ENCODE data around the gene PPP1R18. TPM values are rescaled to one million over a fixed set of nuclear protein-coding genes. Genes with fewer than 3 reads are reported as not detected.
A peak's percentile ranks its signal among the peaks of the same experiment; 100 is the strongest.

Gene PPP1R18
- total RNA-seq, 2 experiments from 2014 or later: 65.2 to 106 TPM

DNA sequence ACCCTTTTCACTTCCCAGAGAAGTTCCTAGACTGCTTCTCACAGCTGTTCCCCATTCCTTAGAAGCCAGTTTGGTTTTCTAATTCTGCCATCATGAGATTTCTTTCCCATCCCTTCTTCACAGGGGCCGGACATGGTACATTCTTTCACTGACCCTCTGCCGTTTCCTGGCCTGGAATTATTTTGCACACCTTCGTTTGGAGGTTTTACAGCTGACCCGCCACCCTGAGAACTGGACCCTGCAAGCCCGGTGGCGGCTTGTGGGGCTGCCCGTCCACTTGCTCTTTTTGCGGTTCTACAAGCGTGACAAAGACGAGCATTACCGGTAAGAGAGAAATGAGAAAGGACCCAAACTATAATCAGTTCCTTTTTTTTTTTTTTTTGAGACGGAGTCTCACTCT, 35.3 kb downstream of the PPP1R18 start:
- H3K9me3 ChIP-seq (ENCODE audit: low read length): no peaks in the 10 kb centered on the region
- CTCF ChIA-PET (ENCODE audit: unreplicated experiment): no interaction called here
- TF ChIP-seq EZH2phosphoT487 (IDR thresholded peaks at IDR 0.05; ENCODE audit: borderline replicate concordance, low read depth, low read length): no peak
- TF ChIP-seq, protein P1, sequence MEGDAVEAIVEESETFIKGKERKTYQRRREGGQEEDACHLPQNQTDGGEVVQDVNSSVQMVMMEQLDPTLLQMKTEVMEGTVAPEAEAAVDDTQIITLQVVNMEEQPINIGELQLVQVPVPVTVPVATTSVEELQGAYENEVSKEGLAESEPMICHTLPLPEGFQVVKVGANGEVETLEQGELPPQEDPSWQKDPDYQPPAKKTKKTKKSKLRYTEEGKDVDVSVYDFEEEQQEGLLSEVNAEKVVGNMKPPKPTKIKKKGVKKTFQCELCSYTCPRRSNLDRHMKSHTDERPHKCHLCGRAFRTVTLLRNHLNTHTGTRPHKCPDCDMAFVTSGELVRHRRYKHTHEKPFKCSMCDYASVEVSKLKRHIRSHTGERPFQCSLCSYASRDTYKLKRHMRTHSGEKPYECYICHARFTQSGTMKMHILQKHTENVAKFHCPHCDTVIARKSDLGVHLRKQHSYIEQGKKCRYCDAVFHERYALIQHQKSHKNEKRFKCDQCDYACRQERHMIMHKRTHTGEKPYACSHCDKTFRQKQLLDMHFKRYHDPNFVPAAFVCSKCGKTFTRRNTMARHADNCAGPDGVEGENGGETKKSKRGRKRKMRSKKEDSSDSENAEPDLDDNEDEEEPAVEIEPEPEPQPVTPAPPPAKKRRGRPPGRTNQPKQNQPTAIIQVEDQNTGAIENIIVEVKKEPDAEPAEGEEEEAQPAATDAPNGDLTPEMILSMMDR (conservative IDR thresholded peaks at IDR 0.05; ENCODE audit: low read length): no peak
- no peaks in the 10 kb centered on the region; the same call in 1 of the 2 replicates for H4K20me1 ChIP-seq (ENCODE audit: insufficient read depth, low read length)
- no peak overlapping the region for H3K4me2 ChIP-seq (ENCODE audit: low read length)
- H3K4me3 ChIP-seq (ENCODE audit: low read depth, low read length, poor library complexity, severe bottlenecking): no peak overlapping the region
- H3K9me2 ChIP-seq (ENCODE audit: insufficient read depth, low read length): no peaks in the 10 kb centered on the region
- no peak for DNase-seq (ENCODE audit: low spot score)
- no peak overlapping the region for H3K27ac ChIP-seq (ENCODE audit: low read depth, low read length, poor library complexity, severe bottlenecking)
- intact Hi-C loops (cut with micrococcal nuclease; ENCODE audit: unreplicated experiment): no loop called here
- H3K79me2 ChIP-seq (ENCODE audit: insufficient read depth, low read depth, low read length): peaks cover 27% of the 10 kb centered on the region; the same call in 1 of the 2 replicates
- no peak overlapping the region for H2AFZ ChIP-seq (ENCODE audit: low read length)
- H3K4me1 ChIP-seq (ENCODE audit: insufficient read depth, low read length, poor library complexity, severe bottlenecking): peaks cover 12% of the 10 kb centered on the region
- POLR2A ChIA-PET: interaction anchor here (1.0 kb wide), 1 partner anchor 34 kb away, joined by 4 read pairs; the partner anchor contains the start of genes MRPS18B and PPP1R10
- peaks cover 68% of the 10 kb centered on the region for H3K36me3 ChIP-seq (ENCODE audit: insufficient read depth, low read length)
- BruUV-seq (replicated peaks): no TSS peak

DNA sequence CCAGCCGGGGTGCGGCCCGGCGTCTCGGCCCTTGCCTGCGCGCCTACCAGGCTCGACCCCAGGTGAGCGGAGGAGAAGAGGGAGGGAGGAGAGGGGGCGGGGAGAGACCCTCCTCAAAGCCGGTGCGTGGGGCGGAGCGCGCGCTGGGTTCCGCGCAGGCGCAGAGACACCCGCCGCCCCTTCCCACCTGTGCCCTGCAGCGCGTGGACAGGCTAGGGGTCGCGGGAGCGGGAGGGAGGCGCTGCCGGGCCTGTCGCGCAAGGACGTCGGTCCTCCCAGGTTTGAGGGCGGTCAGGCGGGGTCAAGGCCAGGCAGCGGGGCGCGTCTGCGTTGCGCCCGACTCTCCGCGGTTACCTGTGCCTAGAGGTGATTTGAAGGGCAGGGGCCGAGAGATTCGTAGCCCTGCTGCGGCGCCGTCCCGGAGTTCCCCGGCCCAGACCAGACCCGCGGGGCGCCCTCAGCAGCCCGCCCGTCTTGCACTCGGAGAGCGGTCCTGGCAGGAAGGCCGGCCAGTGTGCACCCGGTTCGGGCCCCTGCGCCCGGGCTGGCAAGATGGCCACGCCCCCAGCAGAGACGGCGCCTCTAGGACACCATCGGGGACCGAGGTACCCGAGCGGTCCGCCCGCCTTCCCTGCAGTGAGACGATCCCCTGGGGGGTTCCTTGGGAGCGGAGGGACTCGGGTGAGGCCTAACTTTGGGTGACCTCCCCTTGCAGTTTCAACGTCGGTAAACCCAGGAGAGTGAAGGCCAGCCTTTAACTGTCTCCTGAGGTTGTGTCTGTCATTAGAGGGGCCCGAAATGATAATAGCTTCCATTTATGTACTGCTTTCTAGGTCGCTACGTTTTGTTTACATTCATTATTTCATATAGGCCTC, 39.0 kb downstream of the PPP1R18 start:
- no TSS peak for BruUV-seq (replicated peaks)
- TF ChIP-seq EZH2phosphoT487 (IDR thresholded peaks at IDR 0.05; ENCODE audit: borderline replicate concordance, low read depth, low read length): no peak
- TF ChIP-seq, protein P1 (conservative IDR thresholded peaks at IDR 0.05; ENCODE audit: low read length): no peak
- peak overlapping the region; percentile 63 for H2AFZ ChIP-seq (ENCODE audit: low read length)
- ChIA-PET CTCF (ENCODE audit: unreplicated experiment) (no interaction called here), POLR2A (interaction anchor here (0.6 to 1.2 kb wide), 4 partner anchors 12 to 69 kb away, joined by 3 to 5 read pairs (median 3); no protein-coding TSS in a partner anchor)
- peak overlapping the region; percentile 93 for H3K4me3 ChIP-seq (ENCODE audit: low read depth, low read length, poor library complexity, severe bottlenecking)
- peaks cover 16% of the 10 kb centered on the region for H3K4me1 ChIP-seq (ENCODE audit: insufficient read depth, low read length, poor library complexity, severe bottlenecking)
- H4K20me1 ChIP-seq (ENCODE audit: insufficient read depth, low read length): no peaks in the 10 kb centered on the region; the same call in 1 of the 2 replicates
- H3K79me2 ChIP-seq (ENCODE audit: insufficient read depth, low read depth, low read length): peaks cover 29% of the 10 kb centered on the region; the same call in 1 of the 2 replicates
- peak overlapping the region; percentile 77 for H3K27ac ChIP-seq (ENCODE audit: low read depth, low read length, poor library complexity, severe bottlenecking)
- peak overlapping the region; percentile 94 for H3K4me2 ChIP-seq (ENCODE audit: low read length)
- no peaks in the 10 kb centered on the region for H3K9me2 ChIP-seq (ENCODE audit: insufficient read depth, low read length)
- peaks cover 32% of the 10 kb centered on the region for H3K36me3 ChIP-seq (ENCODE audit: insufficient read depth, low read length)
- intact Hi-C loops (cut with micrococcal nuclease; ENCODE audit: unreplicated experiment): loop anchor here (1.0 kb wide), 2 partner anchors 30 to 73 kb away; partner anchors contain the start of genes MRPS18B, PPP1R10 and TUBB
- no peaks in the 10 kb centered on the region for H3K9me3 ChIP-seq (ENCODE audit: low read length)
- peak; percentile 81 for DNase-seq (ENCODE audit: low spot score)
